ENCODE measurements around the gene GTPBP1.

Gene GTPBP1

DNA sequence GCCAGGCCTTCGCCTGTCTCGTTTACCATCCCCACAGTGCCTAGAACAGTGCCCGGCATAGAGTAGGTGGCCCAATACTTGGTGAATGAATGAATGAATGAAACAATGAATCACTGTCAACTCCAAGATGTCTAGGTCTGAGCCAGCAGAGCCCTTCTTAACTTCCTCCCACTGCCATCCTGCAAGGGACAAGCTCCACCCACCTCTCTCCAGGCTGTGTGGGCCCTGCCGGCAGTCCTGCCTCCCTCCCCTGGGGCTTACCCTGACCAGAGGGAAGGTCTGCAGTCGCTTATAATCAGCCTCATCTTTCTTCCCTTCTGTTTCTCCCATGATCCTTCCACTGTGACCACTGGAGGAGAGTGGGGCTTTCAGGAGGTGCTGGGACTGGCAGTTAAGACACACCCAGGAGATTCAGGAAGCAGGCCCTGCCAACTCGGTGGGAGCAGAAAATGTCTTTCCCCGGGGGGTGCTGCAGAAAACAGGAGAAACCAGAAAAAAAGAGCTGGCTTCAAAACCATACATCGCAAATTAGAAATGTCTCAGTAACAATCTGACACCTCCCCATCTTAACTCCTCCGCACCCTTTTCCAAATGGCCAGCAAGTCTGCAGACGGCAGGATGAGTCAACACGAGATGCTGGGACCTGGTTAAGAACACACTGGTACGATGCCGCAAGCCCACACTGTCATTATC is 76.8 kb downstream of the GTPBP1 start:
- Histone ChIP-seq H3K36me3 (ENCODE audit: control insufficient read depth in 4 of 4, insufficient read depth in 4 of 4, low read length in 3 of 4) (peaks cover 2 to 27% (median 9%) of the 10 kb centered on the region in 4 experiments), H3K27me3 (replicated peaks in 2 of 5; ENCODE audit: control insufficient read depth in 4 of 5, insufficient read depth in 5 of 5, low read length in 4 of 5) (no peaks in the 10 kb centered on the region), H3K27ac (ENCODE audit: insufficient read depth in 1 of 2, low read depth in 1 of 2, low read length in 2 of 2, poor library complexity in 1 of 2, severe bottlenecking in 2 of 2) (peak overlapping the region; percentile 29 to 46), H3K4me1 (ENCODE audit: control extremely low read depth in 1 of 4, control insufficient read depth in 4 of 4, insufficient read depth in 4 of 4, low read length in 3 of 4) (peaks cover 0 to 24% (median 16%) of the 10 kb centered on the region in 4 experiments), H3K4me3 (ENCODE audit: control insufficient read depth in 1 of 7, extremely low read depth in 1 of 7, insufficient read depth in 4 of 7, low read depth in 2 of 7, low read length in 6 of 7) (peak overlapping the region in 3 of 7 experiments; percentile 4 to 61 (median 27)), H3K9me3 (ENCODE audit: control extremely low read depth in 1 of 5, control insufficient read depth in 4 of 5, insufficient read depth in 2 of 5, low read depth in 1 of 5, low read length in 4 of 5) (no peaks in the 10 kb centered on the region)
- ChIA-PET CTCF (interaction anchor here (1.0 to 2.0 kb wide), 3 partner anchors 13 to 87 kb away, joined by 3 to 8 read pairs (median 7); no protein-coding TSS in a partner anchor), POLR2A (no interaction called here)
- 48% methylated on average over 12 of the region's 13 CpGs for WGBS (ENCODE audit: insufficient coverage)
- peak in 2 of 3 donors; percentile 51 to 69 for DNase-seq
